Activated naive CD4-positive, alpha-beta T cell treated with anti-CD3 and anti-CD28 coated beads, Interleukin-2, amount 50 U/mL, for 24 hours (primary cell): ENCODE measurements around the gene LCAT.

Experiments used
- H3K27ac Mint-ChIP-seq: one replicate; pipeline ENCODE4 v1.8.0; 2021; ENCODE audit warnings: mild to moderate bottlenecking, mixed read lengths
- H3K27me3 Mint-ChIP-seq: one replicate; pipeline ENCODE4 v1.8.0; 2021; ENCODE audit warnings: mixed read lengths
- H3K36me3 Mint-ChIP-seq: one replicate; pipeline ENCODE4 v1.8.0; 2021; ENCODE audit warnings: mixed read lengths
- H3K4me1 Mint-ChIP-seq: one replicate; pipeline ENCODE4 v1.8.0; 2021; ENCODE audit warnings: mixed read lengths
- H3K4me3 Mint-ChIP-seq: one replicate; pipeline ENCODE4 v1.8.0; 2021; ENCODE audit warnings: mild to moderate bottlenecking, mixed read lengths
- H3K9me3 Mint-ChIP-seq: one replicate; pipeline ENCODE4 v1.8.0; 2021; ENCODE audit warnings: mixed read lengths

The LCAT gene, protein sequence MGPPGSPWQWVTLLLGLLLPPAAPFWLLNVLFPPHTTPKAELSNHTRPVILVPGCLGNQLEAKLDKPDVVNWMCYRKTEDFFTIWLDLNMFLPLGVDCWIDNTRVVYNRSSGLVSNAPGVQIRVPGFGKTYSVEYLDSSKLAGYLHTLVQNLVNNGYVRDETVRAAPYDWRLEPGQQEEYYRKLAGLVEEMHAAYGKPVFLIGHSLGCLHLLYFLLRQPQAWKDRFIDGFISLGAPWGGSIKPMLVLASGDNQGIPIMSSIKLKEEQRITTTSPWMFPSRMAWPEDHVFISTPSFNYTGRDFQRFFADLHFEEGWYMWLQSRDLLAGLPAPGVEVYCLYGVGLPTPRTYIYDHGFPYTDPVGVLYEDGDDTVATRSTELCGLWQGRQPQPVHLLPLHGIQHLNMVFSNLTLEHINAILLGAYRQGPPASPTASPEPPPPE

GRCh38 chr16:67943619-67944504 lies at the start of gene LCAT:
Gene LCAT (minus strand): TSS chr16:67944120. CDS start chr16:67944101, 19 bp downstream.
- Mint-ChIP-seq H3K27ac (no peak within 1 kb of the TSS), H3K4me1 (peaks cover 27% of the 10 kb centered on the region), H3K4me3 (no peak within 1 kb of the TSS), H3K9me3 (no peaks in the 10 kb centered on the region), H3K36me3 (peaks cover 2% of the 10 kb centered on the region), H3K27me3 (no peaks in the 10 kb centered on the region)

DNA sequence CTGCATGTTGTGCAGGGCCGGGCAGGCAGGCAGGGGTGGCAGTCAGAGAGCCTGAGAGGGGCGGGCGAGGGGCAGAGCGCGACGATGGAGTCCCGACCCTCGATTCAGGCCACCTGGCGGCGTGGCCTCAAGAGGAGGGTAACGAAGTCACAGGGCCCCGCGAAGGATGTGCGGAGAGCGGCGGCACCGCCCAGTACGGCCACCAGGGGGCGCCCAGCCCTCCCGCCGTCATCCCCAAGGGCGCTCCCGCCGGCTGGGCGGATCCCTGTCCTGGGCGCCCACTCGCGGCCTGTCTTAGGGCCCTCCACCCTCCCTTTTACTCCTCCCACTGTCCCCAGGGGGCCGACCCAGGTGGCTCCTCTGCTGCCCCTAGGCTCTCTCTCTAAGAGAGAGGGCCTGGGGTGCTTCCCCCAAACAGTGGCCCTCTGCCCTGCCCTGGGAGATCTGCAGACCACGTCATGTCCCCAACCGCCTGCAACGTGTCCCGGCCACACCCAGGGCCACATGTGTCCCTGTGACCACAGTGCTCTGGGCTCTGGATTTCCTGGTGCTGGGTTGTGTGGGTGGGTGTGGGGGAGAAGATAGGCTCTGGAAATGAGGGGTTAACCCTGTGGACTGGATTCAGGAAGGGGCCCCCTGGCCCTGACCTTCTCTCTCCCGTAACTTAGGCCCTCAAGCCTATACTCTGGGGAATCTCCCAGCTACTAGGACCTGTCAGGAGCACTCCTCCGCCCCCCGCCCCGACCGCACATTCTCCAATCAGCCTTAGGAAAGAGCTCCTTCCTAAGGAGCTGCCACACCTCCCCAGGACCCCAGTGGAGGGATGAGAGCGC lies 49.5 kb upstream of the LCAT start:
- H3K4me3 Mint-ChIP-seq: peak overlapping the region; percentile 83
- no peaks in the 10 kb centered on the region for H3K9me3 Mint-ChIP-seq
- peaks cover 2% of the 10 kb centered on the region for H3K36me3 Mint-ChIP-seq
- peaks cover 44% of the 10 kb centered on the region for H3K4me1 Mint-ChIP-seq
- H3K27ac Mint-ChIP-seq: peak overlapping the region; percentile 88
- no peaks in the 10 kb centered on the region for H3K27me3 Mint-ChIP-seq

- peaks cover 44% of the 10 kb centered on the region for H3K4me1 Mint-ChIP-seq
- peaks cover 2% of the 10 kb centered on the region for H3K36me3 Mint-ChIP-seq
- H3K27ac Mint-ChIP-seq: peak overlapping the region; percentile 30
- H3K27me3 Mint-ChIP-seq: no peaks in the 10 kb centered on the region
- H3K9me3 Mint-ChIP-seq: no peaks in the 10 kb centered on the region
- no peak overlapping the region for H3K4me3 Mint-ChIP-seq
These were observed 48.8 kb upstream of the LCAT start for GRCh38 chr16:67992661-67993206.

- Mint-ChIP-seq H3K4me3 (no peak overlapping the region), H3K27ac (no peak overlapping the region), H3K36me3 (no peaks in the 10 kb centered on the region), H3K4me1 (peaks cover 26% of the 10 kb centered on the region), H3K9me3 (no peaks in the 10 kb centered on the region), H3K27me3 (no peaks in the 10 kb centered on the region)
These were observed 46.1 kb upstream of the LCAT start for GRCh38 chr16:67990018-67990386.

GRCh38 chr16:67989322-67990017 lies 45.5 kb upstream of the LCAT start:
- Mint-ChIP-seq H3K4me1 (peaks cover 26% of the 10 kb centered on the region), H3K27me3 (no peaks in the 10 kb centered on the region), H3K9me3 (no peaks in the 10 kb centered on the region), H3K4me3 (no peak overlapping the region), H3K36me3 (no peaks in the 10 kb centered on the region), H3K27ac (peak overlapping the region; percentile 12)

- no peak overlapping the region for H3K4me3 Mint-ChIP-seq
- H3K36me3 Mint-ChIP-seq: no peaks in the 10 kb centered on the region
- no peaks in the 10 kb centered on the region for H3K27me3 Mint-ChIP-seq
- H3K27ac Mint-ChIP-seq: peak overlapping the region; percentile 89
- peaks cover 27% of the 10 kb centered on the region for H3K4me1 Mint-ChIP-seq
- H3K9me3 Mint-ChIP-seq: no peaks in the 10 kb centered on the region
These were observed 44.8 kb upstream of the LCAT start for GRCh38 chr16:67988675-67989074.

DNA sequence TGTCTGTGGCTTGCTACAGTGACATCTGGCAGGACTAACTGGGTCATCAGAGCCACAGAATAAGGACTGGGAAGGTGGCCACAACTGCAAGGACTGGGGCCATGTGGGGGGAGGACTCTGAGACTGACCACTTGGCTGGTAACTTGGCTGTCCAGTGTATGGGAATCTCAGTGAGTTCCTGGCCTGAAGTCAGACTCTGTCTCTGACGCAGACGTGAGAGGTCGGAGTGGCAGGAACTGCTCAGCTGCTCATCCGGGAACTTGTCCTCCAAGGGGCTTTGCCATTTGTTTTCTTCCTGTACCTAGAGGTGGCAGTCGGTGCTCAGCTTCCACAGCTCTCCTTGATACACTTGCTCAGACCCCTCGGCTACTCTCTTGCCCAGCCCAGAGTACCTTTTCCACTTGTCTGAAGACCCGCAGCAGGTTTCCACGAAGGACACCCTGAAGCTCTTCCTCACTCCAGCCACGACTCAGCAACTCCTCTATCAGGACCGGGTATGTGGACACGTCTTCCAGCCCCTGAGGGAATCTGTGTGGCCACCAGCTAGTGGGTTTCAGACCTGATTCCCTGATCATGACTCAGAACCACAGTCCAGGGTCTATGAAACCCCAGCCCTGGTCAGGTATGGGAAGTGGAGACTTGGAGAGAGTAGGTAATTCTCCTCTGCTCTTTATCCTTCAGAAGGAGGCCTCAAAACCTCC lies 43.7 kb upstream of the LCAT start:
- no peaks in the 10 kb centered on the region for H3K36me3 Mint-ChIP-seq
- H3K4me1 Mint-ChIP-seq: peaks cover 31% of the 10 kb centered on the region
- H3K27ac Mint-ChIP-seq: peak overlapping the region; percentile 88
- no peaks in the 10 kb centered on the region for H3K9me3 Mint-ChIP-seq
- no peaks in the 10 kb centered on the region for H3K27me3 Mint-ChIP-seq
- no peak overlapping the region for H3K4me3 Mint-ChIP-seq

- Mint-ChIP-seq H3K4me1 (peaks cover 27% of the 10 kb centered on the region), H3K27me3 (no peaks in the 10 kb centered on the region), H3K36me3 (no peaks in the 10 kb centered on the region), H3K9me3 (no peaks in the 10 kb centered on the region), H3K27ac (no peak overlapping the region), H3K4me3 (no peak overlapping the region)
These were observed 43.0 kb upstream of the LCAT start for GRCh38 chr16:67986949-67987348.

DNA sequence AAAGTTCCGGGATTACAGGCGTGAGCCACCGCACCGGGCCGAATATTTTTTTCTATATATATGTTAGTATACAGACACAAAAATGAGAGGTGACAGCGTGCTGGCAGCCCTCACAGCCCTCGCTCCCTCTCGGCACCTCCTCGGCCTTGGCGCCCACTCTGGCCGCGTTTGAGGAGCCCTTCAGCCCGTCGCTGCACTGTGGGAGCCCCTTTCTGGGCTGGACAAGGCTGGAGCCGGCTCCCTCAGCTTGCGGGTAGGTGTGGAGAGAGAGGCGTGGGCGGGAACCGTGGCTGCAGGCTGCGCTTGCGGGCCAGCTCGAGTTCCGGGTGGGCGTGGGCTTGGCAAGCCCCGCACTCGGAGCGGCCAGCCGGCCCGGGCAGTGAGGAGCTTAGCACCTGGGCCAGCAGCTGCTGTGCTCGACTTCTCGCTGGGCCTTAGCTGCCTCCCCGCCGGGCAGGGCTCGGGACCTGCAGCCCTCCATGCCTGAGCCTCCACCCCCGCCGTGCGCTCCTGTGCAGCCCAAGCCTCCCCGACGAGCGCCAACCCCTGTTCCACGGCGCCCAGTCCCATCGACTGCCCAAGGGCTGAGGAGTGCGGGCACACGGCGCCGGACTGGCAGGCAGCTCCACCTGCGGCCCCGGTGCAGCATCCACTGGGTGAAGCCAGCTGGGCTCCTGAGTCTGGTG lies 38.2 kb upstream of the LCAT start:
- Mint-ChIP-seq H3K27ac (no peak overlapping the region), H3K4me1 (peaks cover 20% of the 10 kb centered on the region), H3K36me3 (no peaks in the 10 kb centered on the region), H3K9me3 (no peaks in the 10 kb centered on the region), H3K4me3 (no peak overlapping the region), H3K27me3 (no peaks in the 10 kb centered on the region)

- no peak within 1 kb of the TSS for H3K4me3 Mint-ChIP-seq
- no peak within 1 kb of the TSS for H3K27ac Mint-ChIP-seq
- H3K9me3 Mint-ChIP-seq: no peaks in the 10 kb centered on the region
- H3K36me3 Mint-ChIP-seq: no peaks in the 10 kb centered on the region
- no peaks in the 10 kb centered on the region for H3K27me3 Mint-ChIP-seq
- H3K4me1 Mint-ChIP-seq: peaks cover 19% of the 10 kb centered on the region
These were observed 36.2 kb upstream of the LCAT start, which contains the start of gene DPEP3 for GRCh38 chr16:67979955-67980678. Gene DPEP3 (minus strand): TSS chr16:67980499. CDS start chr16:67980380, 119 bp downstream.

- Mint-ChIP-seq H3K27me3 (no peaks in the 10 kb centered on the region), H3K27ac (no peak overlapping the region), H3K9me3 (no peaks in the 10 kb centered on the region), H3K4me1 (no peaks in the 10 kb centered on the region), H3K36me3 (no peaks in the 10 kb centered on the region), H3K4me3 (no peak overlapping the region)
These were observed 33.7 kb upstream of the LCAT start for GRCh38 chr16:67977469-67978227.

- Mint-ChIP-seq H3K27ac (no peak overlapping the region), H3K9me3 (no peaks in the 10 kb centered on the region), H3K4me1 (no peaks in the 10 kb centered on the region), H3K27me3 (no peaks in the 10 kb centered on the region), H3K4me3 (no peak overlapping the region), H3K36me3 (no peaks in the 10 kb centered on the region)
These were observed 33.1 kb upstream of the LCAT start for GRCh38 chr16:67977005-67977404.

GRCh38 chr16:67976205-67976604 lies 32.3 kb upstream of the LCAT start:
- no peaks in the 10 kb centered on the region for H3K27me3 Mint-ChIP-seq
- no peak overlapping the region for H3K27ac Mint-ChIP-seq
- H3K36me3 Mint-ChIP-seq: no peaks in the 10 kb centered on the region
- no peaks in the 10 kb centered on the region for H3K4me1 Mint-ChIP-seq
- H3K9me3 Mint-ChIP-seq: no peaks in the 10 kb centered on the region
- H3K4me3 Mint-ChIP-seq: no peak overlapping the region
